Measurements from ENCODE around the gene TOM1L2.

GRCh38 chr17:17810895-17811248 is 161.3 kb downstream of the TOM1L2 start:
- no peak for TF ChIP-seq CTCF (IDR thresholded peaks at IDR 0.05; ENCODE audit: poor library complexity)
- TF ChIP-seq EZH2 (IDR thresholded peaks at IDR 0.05; ENCODE audit: borderline replicate concordance), result no peak
- no peak for TF ChIP-seq EZH2phosphoT487 (IDR thresholded peaks at IDR 0.05; ENCODE audit: low read depth, severe bottlenecking, unreplicated experiment)
